WTC11 (cell line): ENCODE data around the gene YEATS2. TPM values are rescaled to one million over a fixed set of nuclear protein-coding genes. Genes with fewer than 3 reads are reported as not detected.

Experiments used
- ATAC-seq: fragments of 200-7000 bp; cut with Tn5 transposase; 2 replicates; pipeline ENCODE4 v1.10.0; 2021; ENCODE audit warnings: mild to moderate bottlenecking, moderate library complexity
- CTCF ChIA-PET: fragments of 300-600 bp; sonication (Branson Sonifier 250); formaldehyde crosslinking; loops from one replicate; lab custom pipeline; 2021; ENCODE audit warnings: antibody characterized with exemption; lab: Charles Lee
- POLR2A ChIA-PET: fragments of 350-600 bp; sonication (Branson Sonifier 250); formaldehyde crosslinking; loops from one replicate; lab custom pipeline; 2021; ENCODE audit warnings: antibody characterized with exemption; lab: Charles Lee
- DNase-seq: peaks from one replicate; pipeline ENCODE4 v3.0.0; 2021; ENCODE audit warnings: low spot score
- H3K27ac Mint-ChIP-seq: 2 replicates; pipeline ENCODE4 v1.8.0; 2021; ENCODE audit warnings: mixed read lengths
- H3K27me3 Mint-ChIP-seq: 2 replicates; pipeline ENCODE4 v1.8.0; 2021; ENCODE audit warnings: low read depth, mild to moderate bottlenecking, moderate library complexity, mixed read lengths
- H3K36me3 Mint-ChIP-seq: 2 replicates; pipeline ENCODE4 v1.8.0; 2021; ENCODE audit warnings: mixed read lengths
- H3K4me1 Mint-ChIP-seq: 2 replicates; pipeline ENCODE4 v1.8.0; 2022; ENCODE audit warnings: mixed read lengths
- H3K4me3 Mint-ChIP-seq: 2 replicates; pipeline ENCODE4 v1.8.0; 2021; ENCODE audit warnings: mild to moderate bottlenecking, moderate library complexity, mixed read lengths
- H3K9me3 Mint-ChIP-seq: 2 replicates; pipeline ENCODE4 v1.8.0; 2021; ENCODE audit warnings: mixed read lengths
- CREB1 ChIP-seq: sonication (generic); formaldehyde crosslinking; IDR thresholded peaks from 2 replicates; pipeline ENCODE4 v1.8.0; 2023; ENCODE audit warnings: mild to moderate bottlenecking, missing genetic modification reagents
- CREM ChIP-seq: sonication (generic); formaldehyde crosslinking; IDR thresholded peaks from 2 replicates; pipeline ENCODE4 v1.8.1; 2022; ENCODE audit warnings: mild to moderate bottlenecking, missing genetic modification reagents, moderate library complexity
- FOXJ3 ChIP-seq: sonication (generic); formaldehyde crosslinking; IDR thresholded peaks from 2 replicates; pipeline ENCODE4 v1.9.0; 2021; ENCODE audit warnings: missing genetic modification reagents, mild to moderate bottlenecking, borderline replicate concordance
- FOXK1 ChIP-seq: sonication (generic); formaldehyde crosslinking; IDR thresholded peaks from 2 replicates; pipeline ENCODE4 v1.8.0; 2022; ENCODE audit warnings: mild to moderate bottlenecking, moderate library complexity, missing genetic modification reagents
- NFE2L1 ChIP-seq: sonication (generic); formaldehyde crosslinking; IDR thresholded peaks from 2 replicates; pipeline ENCODE4 v1.8.1; 2023; ENCODE audit warnings: missing genetic modification reagents
- NR3C1 ChIP-seq: sonication (generic); formaldehyde crosslinking; conservative IDR thresholded peaks from 2 replicates; pipeline ENCODE4 v1.8.1; 2023; ENCODE audit warnings: low read depth, mild to moderate bottlenecking, missing genetic modification reagents
- OVOL2 ChIP-seq: fragments of 250-450 bp; sonication (Bioruptor Pico); IDR thresholded peaks from 2 replicates; pipeline ENCODE4 v1.9.0; 2021; ENCODE audit warnings: mild to moderate bottlenecking, borderline replicate concordance
- PRRX2 ChIP-seq: fragments of 250-450 bp; sonication (Bioruptor Pico); IDR thresholded peaks from 2 replicates; pipeline ENCODE4 v1.8.0; 2021; ENCODE audit warnings: mild to moderate bottlenecking
- RELA ChIP-seq: sonication (generic); formaldehyde crosslinking; IDR thresholded peaks from 2 replicates; pipeline ENCODE4 v1.8.1; 2022; ENCODE audit warnings: missing genetic modification reagents, mild to moderate bottlenecking, borderline replicate concordance
- SMAD3 ChIP-seq: sonication (generic); formaldehyde crosslinking; IDR thresholded peaks from 2 replicates; pipeline ENCODE4 v1.8.0; 2022; ENCODE audit warnings: missing genetic modification reagents, mild to moderate bottlenecking, borderline replicate concordance
- SOX15 ChIP-seq: fragments of 250-450 bp; sonication (Bioruptor Pico); IDR thresholded peaks from 2 replicates; pipeline ENCODE4 v1.9.0; 2021; ENCODE audit warnings: mild to moderate bottlenecking
- SP1 ChIP-seq: sonication (generic); formaldehyde crosslinking; conservative IDR thresholded peaks from 2 replicates; pipeline ENCODE4 v1.8.1; 2022; ENCODE audit warnings: missing genetic modification reagents
- TEAD4 ChIP-seq: sonication (generic); formaldehyde crosslinking; IDR thresholded peaks from 2 replicates; pipeline ENCODE4 v1.8.0; 2022; ENCODE audit warnings: mild to moderate bottlenecking, missing genetic modification reagents
- ZNF423 ChIP-seq: fragments of 250-450 bp; sonication (Bioruptor Pico); IDR thresholded peaks from 2 replicates; pipeline ENCODE4 v2.1.2; 2022; ENCODE audit warnings: mild to moderate bottlenecking, moderate library complexity
- total RNA-seq: library from RNA; stranded (reverse); gene quantifications from 3 replicates; pipeline ENCODE4 v1.2.3, GENCODE V29; 2021
- TF ChIP-seq, protein P1 (sequence below): sonication (generic); formaldehyde crosslinking; IDR thresholded peaks from 2 replicates; pipeline ENCODE4 v1.8.1; 2023; ENCODE audit warnings: mild to moderate bottlenecking, missing genetic modification reagents, moderate library complexity
- TF ChIP-seq, protein P2 (sequence below): sonication (generic); formaldehyde crosslinking; IDR thresholded peaks from 2 replicates; pipeline ENCODE4 v1.8.0; 2023; ENCODE audit warnings: missing genetic modification reagents
- TF ChIP-seq, protein P3 (sequence below): sonication (generic); formaldehyde crosslinking; IDR thresholded peaks from 2 replicates; pipeline ENCODE4 v1.8.0; 2023; ENCODE audit warnings: mild to moderate bottlenecking, missing genetic modification reagents
- TF ChIP-seq, protein P4 (sequence below): sonication (generic); formaldehyde crosslinking; IDR thresholded peaks from 2 replicates; pipeline ENCODE4 v1.8.0; 2022; ENCODE audit warnings: mild to moderate bottlenecking, missing genetic modification reagents

Gene YEATS2
- total RNA-seq, 1 experiment from 2014 or later, result 42.5 TPM

DNA sequence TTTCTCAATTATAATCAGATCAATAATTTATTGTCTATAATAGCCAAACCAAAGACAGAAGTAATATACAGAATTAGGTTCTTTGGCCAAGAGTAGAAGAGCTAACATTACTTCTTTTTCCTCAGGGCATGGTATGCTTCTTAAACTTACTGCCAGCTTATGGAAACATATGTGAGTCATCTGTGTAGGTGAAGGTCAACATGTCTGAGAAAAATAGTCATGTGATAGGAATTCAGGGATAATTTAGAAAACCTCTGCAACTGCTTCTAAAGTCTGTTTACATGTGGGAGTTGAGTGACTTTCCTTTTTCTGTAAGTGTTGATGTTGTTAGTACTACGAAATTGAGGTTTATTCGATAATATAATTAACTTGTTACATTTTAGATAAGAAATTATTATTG lies 147.0 kb downstream of the YEATS2 start:
- Mint-ChIP-seq H3K4me3 (no peak overlapping the region), H3K4me1 (no peaks in the 10 kb centered on the region), H3K27ac (no peak overlapping the region), H3K27me3 (no peaks in the 10 kb centered on the region), H3K36me3 (peaks cover 58% of the 10 kb centered on the region), H3K9me3 (no peaks in the 10 kb centered on the region)
- ATAC-seq (no peak), DNase-seq (no peak)
- CTCF ChIA-PET, result no interaction called here
- POLR2A ChIA-PET, result no interaction called here
- TF ChIP-seq SOX15 (CRISPR knock-in tag) (no peak), FOXK1 (CRISPR knock-in tag) (no peak), CREM (CRISPR knock-in tag) (no peak), PRRX2 (CRISPR knock-in tag) (no peak), FOXJ3 (no peak), TEAD4 (CRISPR knock-in tag) (no peak), SP1 (CRISPR knock-in tag) (no peak), OVOL2 (CRISPR knock-in tag) (no peak), NFE2L1 (no peak), NR3C1 (no peak)
- TF ChIP-seq, protein P1, sequence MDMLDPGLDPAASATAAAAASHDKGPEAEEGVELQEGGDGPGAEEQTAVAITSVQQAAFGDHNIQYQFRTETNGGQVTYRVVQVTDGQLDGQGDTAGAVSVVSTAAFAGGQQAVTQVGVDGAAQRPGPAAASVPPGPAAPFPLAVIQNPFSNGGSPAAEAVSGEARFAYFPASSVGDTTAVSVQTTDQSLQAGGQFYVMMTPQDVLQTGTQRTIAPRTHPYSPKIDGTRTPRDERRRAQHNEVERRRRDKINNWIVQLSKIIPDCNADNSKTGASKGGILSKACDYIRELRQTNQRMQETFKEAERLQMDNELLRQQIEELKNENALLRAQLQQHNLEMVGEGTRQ (CRISPR knock-in tag), result no peak
- TF ChIP-seq, protein P2, sequence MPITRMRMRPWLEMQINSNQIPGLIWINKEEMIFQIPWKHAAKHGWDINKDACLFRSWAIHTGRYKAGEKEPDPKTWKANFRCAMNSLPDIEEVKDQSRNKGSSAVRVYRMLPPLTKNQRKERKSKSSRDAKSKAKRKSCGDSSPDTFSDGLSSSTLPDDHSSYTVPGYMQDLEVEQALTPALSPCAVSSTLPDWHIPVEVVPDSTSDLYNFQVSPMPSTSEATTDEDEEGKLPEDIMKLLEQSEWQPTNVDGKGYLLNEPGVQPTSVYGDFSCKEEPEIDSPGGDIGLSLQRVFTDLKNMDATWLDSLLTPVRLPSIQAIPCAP, result no peak

GRCh38 chr3:183845090-183845489 lies 147.5 kb downstream of the YEATS2 start:
- peaks cover 59% of the 10 kb centered on the region for H3K36me3 Mint-ChIP-seq
- no peak for DNase-seq
- POLR2A ChIA-PET, result no interaction called here
- H3K9me3 Mint-ChIP-seq, result no peaks in the 10 kb centered on the region
- H3K27me3 Mint-ChIP-seq, result no peaks in the 10 kb centered on the region
- no peak for TF ChIP-seq FOXK1 (CRISPR knock-in tag)
- TF ChIP-seq, protein P3, sequence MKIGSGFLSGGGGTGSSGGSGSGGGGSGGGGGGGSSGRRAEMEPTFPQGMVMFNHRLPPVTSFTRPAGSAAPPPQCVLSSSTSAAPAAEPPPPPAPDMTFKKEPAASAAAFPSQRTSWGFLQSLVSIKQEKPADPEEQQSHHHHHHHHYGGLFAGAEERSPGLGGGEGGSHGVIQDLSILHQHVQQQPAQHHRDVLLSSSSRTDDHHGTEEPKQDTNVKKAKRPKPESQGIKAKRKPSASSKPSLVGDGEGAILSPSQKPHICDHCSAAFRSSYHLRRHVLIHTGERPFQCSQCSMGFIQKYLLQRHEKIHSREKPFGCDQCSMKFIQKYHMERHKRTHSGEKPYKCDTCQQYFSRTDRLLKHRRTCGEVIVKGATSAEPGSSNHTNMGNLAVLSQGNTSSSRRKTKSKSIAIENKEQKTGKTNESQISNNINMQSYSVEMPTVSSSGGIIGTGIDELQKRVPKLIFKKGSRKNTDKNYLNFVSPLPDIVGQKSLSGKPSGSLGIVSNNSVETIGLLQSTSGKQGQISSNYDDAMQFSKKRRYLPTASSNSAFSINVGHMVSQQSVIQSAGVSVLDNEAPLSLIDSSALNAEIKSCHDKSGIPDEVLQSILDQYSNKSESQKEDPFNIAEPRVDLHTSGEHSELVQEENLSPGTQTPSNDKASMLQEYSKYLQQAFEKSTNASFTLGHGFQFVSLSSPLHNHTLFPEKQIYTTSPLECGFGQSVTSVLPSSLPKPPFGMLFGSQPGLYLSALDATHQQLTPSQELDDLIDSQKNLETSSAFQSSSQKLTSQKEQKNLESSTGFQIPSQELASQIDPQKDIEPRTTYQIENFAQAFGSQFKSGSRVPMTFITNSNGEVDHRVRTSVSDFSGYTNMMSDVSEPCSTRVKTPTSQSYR, result no peak
- TF ChIP-seq ZNF423 (CRISPR knock-in tag), result no peak
- no peak for TF ChIP-seq CREB1 (CRISPR knock-in tag)
- TF ChIP-seq, protein P2, result no peak
- TF ChIP-seq, protein P4, sequence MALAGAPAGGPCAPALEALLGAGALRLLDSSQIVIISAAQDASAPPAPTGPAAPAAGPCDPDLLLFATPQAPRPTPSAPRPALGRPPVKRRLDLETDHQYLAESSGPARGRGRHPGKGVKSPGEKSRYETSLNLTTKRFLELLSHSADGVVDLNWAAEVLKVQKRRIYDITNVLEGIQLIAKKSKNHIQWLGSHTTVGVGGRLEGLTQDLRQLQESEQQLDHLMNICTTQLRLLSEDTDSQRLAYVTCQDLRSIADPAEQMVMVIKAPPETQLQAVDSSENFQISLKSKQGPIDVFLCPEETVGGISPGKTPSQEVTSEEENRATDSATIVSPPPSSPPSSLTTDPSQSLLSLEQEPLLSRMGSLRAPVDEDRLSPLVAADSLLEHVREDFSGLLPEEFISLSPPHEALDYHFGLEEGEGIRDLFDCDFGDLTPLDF (CRISPR knock-in tag), result no peak
- no peak for TF ChIP-seq SMAD3 (CRISPR knock-in tag)
- no peak for TF ChIP-seq RELA (CRISPR knock-in tag)
- no peak for ATAC-seq
- H3K27ac Mint-ChIP-seq, result no peak overlapping the region
- CTCF ChIA-PET, result no interaction called here
- no peak overlapping the region for H3K4me3 Mint-ChIP-seq
- H3K4me1 Mint-ChIP-seq, result no peaks in the 10 kb centered on the region
